SHP77 treated with DMSO at 0.1 percent for 48 hours (cell line): ENCODE data around the gene TAS2R50.

Experiments
- DNase-seq: peaks from one replicate; lab custom pipeline; 2025; lab: John Stamatoyannopoulos, UW

Gene TAS2R50

DNA sequence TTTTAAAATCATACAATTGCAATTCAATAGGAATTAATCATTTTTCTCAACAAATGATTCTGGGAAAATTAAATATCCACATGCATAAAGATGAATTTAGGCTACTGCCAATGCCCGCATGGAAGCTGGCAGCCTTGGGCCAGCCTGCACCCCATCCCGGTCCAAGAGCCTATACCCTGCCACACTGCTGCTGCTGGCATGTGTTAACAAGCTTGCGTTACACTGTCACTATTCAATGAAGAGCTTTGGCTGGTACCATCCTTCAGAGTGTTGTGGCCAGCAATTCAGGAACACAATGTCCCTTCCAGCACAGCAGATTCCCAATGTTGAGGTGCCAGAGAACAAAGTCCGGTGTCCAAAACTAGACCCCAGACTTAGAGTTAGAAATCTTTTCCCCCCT is 34.1 kb downstream of the TAS2R50 start:
- DNase-seq, result no peak

DNA sequence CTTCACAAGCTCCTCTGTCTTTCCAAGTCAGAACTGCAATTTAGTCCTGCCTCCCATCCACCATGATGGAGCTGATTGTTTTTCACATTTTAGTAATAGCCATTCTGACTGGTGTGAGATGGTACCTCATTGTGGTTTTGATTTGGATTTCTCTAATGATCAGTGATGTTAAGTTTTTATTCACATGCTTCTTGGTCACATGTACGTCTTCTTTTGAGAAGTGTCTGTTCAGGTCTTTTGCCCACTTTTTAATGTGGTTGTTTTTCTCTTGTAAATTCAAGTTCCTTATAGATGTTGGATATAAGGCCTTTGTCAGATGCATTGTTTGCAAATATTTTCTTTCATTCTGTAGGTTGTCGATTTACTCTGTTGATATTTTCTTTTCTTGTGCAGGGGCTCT is 43.5 kb downstream of the TAS2R50 start:
- DNase-seq, result no peak

DNA sequence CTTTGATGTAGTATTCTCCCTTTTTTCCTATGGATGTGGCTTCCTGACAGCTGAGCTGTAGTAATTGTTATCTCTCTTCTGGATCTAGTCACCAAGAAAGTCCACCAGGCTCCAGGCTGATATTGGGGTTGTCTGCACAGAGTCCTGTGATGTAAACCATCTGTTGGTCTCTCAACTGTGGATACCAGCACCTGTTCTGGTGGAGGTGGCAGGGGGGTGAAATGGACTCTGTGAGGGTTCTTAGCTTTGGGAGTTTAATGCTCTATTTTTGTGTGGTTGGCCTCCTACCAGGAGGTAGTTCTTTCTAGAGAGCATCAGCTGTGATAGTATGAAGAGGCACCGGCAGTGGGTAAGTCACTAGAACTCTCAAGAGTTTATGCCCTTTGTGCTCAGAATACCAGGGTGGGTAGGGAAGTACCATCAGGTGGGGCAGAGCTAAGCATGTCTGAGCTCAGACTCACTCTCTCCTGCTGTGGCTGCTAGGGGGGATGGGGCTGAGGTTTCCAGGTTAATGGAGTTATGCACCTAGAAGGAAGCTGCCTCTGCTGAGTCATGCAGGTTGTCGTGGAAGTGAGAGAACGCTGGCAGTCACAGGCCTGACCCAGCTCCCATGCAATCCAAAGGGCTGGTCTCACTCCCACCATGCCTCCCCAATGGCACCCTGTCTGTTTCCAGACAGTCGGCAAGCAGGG is 44.6 kb downstream of the TAS2R50 start:
- DNase-seq, result no peak

DNA sequence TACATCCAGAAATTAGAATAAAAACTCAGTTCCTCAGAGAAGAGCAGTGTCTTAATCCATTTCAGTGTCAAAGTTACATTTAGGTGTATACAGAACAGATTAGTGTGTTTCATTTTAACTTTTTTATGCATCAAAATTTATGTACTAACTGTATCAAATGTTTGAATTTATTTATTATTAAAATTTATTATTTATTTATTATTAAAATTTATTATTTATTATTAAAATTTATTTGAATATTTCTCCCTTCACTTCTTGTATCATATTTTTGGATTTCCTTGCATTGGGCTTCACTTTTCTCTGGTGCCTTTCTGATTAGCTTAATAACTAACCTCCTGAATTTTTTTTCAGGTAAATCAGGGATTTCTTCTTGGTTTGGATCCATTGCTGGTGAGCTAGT is 45.3 kb downstream of the TAS2R50 start:
- DNase-seq, result no peak

GRCh38 chr12:10940389-10940788 is 46.3 kb downstream of the TAS2R50 start:
- DNase-seq, result no peak

GRCh38 chr12:10939163-10939562 is 47.5 kb downstream of the TAS2R50 start, which contains the start of gene TAS2R14:
TSS of gene TAS2R14 (minus strand) at chr12:10939263. CDS start at chr12:10939207, 56 bp downstream.
- no peak for DNase-seq

DNA sequence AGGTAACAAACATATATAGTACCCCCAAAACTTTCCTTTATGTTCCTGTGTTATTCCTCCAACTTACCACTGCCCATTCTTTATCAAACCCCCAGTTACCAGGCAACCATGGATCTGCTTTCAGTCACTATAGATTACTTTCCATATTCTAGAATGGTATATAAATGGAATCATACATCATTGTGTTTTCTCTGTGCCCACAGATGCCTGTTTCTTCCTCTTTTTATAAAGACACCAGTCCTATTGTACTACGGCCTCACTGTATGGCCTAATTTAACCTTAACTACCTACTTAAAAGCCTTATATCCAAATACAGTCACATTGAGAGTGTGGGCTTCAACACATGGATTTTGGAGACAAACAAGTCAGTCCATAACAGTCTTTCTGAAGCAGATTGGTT is 50.2 kb downstream of the TAS2R50 start:
- no peak for DNase-seq
